Mesenchymal stem cell (in vitro differentiated cells and primary cell): ENCODE data around the gene FAM241A.
A peak's percentile ranks its signal among the peaks of the same experiment; 100 is the strongest.

Experiments
- DNase-seq: peaks from one replicate; pipeline ENCODE4 v3.0.0-alpha.2; 2013
- H2AFZ ChIP-seq: one replicate; pipeline ENCODE4 v1.6.1; 2013; ENCODE audit warnings: low read depth, mild to moderate bottlenecking, control low read depth, inconsistent platforms, low read length, moderate library complexity
- H2AK5ac ChIP-seq: 2 replicates; pipeline ENCODE4 v1.6.1; 2013; ENCODE audit warnings: low read length, moderate library complexity, mild to moderate bottlenecking, inconsistent platforms; ENCODE audit not compliant: severe bottlenecking
- H2BK120ac ChIP-seq: one replicate; pipeline ENCODE4 v1.6.1; 2013; ENCODE audit warnings: low read depth, mild to moderate bottlenecking, inconsistent platforms, low read length, moderate library complexity
- H2BK12ac ChIP-seq, 2 experiments: one replicate each; pipeline ENCODE4 v1.6.1; 2013; ENCODE audit warnings: inconsistent platforms in 2 of 2, low read length in 2 of 2, mild to moderate bottlenecking in 2 of 2, moderate library complexity in 2 of 2, control low read depth in 1 of 2
- H2BK15ac ChIP-seq: one replicate; pipeline ENCODE4 v1.6.1; 2013; ENCODE audit warnings: mild to moderate bottlenecking, low read depth, inconsistent platforms; ENCODE audit not compliant: poor library complexity, severe bottlenecking
- H2BK5ac ChIP-seq: 2 replicates; pipeline ENCODE4 v1.6.1; 2013; ENCODE audit warnings: low read depth, mild to moderate bottlenecking, low read length, control low read depth, inconsistent platforms; ENCODE audit not compliant: poor library complexity, severe bottlenecking
- H3K14ac ChIP-seq, 2 experiments: one replicate each; pipeline ENCODE4 v1.6.1; 2013; ENCODE audit warnings: inconsistent platforms in 2 of 2, low read length in 2 of 2, control low read depth in 1 of 2, mild to moderate bottlenecking in 1 of 2, moderate library complexity in 1 of 2
- H3K18ac ChIP-seq, 2 experiments: one replicate each; pipeline ENCODE4 v1.6.1; 2013; ENCODE audit warnings: inconsistent platforms in 2 of 2, low read length in 2 of 2, control low read depth in 1 of 2, low read depth in 1 of 2, mild to moderate bottlenecking in 1 of 2
- H3K23ac ChIP-seq, 2 experiments: one replicate each; pipeline ENCODE4 v1.6.1; 2013; ENCODE audit warnings: inconsistent platforms in 2 of 2, low read length in 2 of 2, mild to moderate bottlenecking in 2 of 2, moderate library complexity in 2 of 2, control low read depth in 1 of 2
- H3K27ac ChIP-seq: 2 replicates; pipeline ENCODE4 v1.5.1; 2013; ENCODE audit warnings: mild to moderate bottlenecking, moderate library complexity, low read length, control low read depth, inconsistent platforms; ENCODE audit not compliant: poor library complexity, severe bottlenecking
- H3K27me3 ChIP-seq, 2 experiments: 2 replicates each; pipeline versions ENCODE4 v1.6.1 to v1.7.0; 2013; ENCODE audit warnings: low read length in 2 of 2, mild to moderate bottlenecking in 2 of 2, moderate library complexity in 2 of 2, control low read depth in 1 of 2, inconsistent platforms in 1 of 2; ENCODE audit not compliant: control insufficient read depth in 1 of 2, insufficient read depth in 1 of 2
- H3K36me3 ChIP-seq, 2 experiments: 2 replicates each; pipeline versions ENCODE4 v1.6.1 to v1.7.0; 2013; ENCODE audit warnings: low read length in 2 of 2, control low read depth in 1 of 2, inconsistent platforms in 1 of 2, low read depth in 1 of 2, mild to moderate bottlenecking in 1 of 2; ENCODE audit not compliant: insufficient read depth in 2 of 2, control insufficient read depth in 1 of 2
- H3K4ac ChIP-seq, 2 experiments: one replicate each; pipeline ENCODE4 v1.6.1; 2013; ENCODE audit warnings: inconsistent platforms in 2 of 2, low read length in 2 of 2, mild to moderate bottlenecking in 2 of 2, moderate library complexity in 2 of 2, control low read depth in 1 of 2, low read depth in 1 of 2
- H3K4me1 ChIP-seq: 2 replicates; pipeline ENCODE4 v1.6.1; 2013; ENCODE audit warnings: low read depth, low read length, control low read depth; ENCODE audit not compliant: control insufficient read depth, insufficient read depth
- H3K4me2 ChIP-seq: 2 replicates; pipeline ENCODE4 v1.6.1; 2013; ENCODE audit warnings: low read length, mild to moderate bottlenecking, inconsistent platforms; ENCODE audit not compliant: poor library complexity, severe bottlenecking
- H3K4me3 ChIP-seq, 2 experiments: 2 replicates each; pipeline versions ENCODE4 v1.5.1 to v1.7.0; 2013; ENCODE audit warnings: low read length in 2 of 2, mild to moderate bottlenecking in 2 of 2, control low read depth in 1 of 2, low read depth in 1 of 2; ENCODE audit not compliant: insufficient read depth in 1 of 2
- H3K79me1 ChIP-seq: replicated peaks from 2 replicates; pipeline ENCODE4 v1.6.1; 2013; ENCODE audit warnings: mild to moderate bottlenecking, control low read depth, low read length, inconsistent platforms; ENCODE audit not compliant: poor library complexity, severe bottlenecking
- H3K9ac ChIP-seq: 2 replicates; pipeline ENCODE4 v1.7.0; 2013; ENCODE audit warnings: mild to moderate bottlenecking, low read length, moderate library complexity
- H3K9me3 ChIP-seq: 2 replicates; pipeline ENCODE4 v1.7.0; 2013; ENCODE audit warnings: mild to moderate bottlenecking, low read length; ENCODE audit not compliant: control insufficient read depth
- H4K8ac ChIP-seq: one replicate; pipeline ENCODE4 v1.6.1; 2013; ENCODE audit warnings: inconsistent platforms, mild to moderate bottlenecking, low read length, moderate library complexity
- H4K91ac ChIP-seq: one replicate; pipeline ENCODE4 v1.6.1; 2013; ENCODE audit warnings: mild to moderate bottlenecking, low read length, inconsistent platforms
- WGBS: methylation state at CpG from one replicate; pipeline ENCODE4 v1.1.7; 2013; ENCODE audit warnings: mixed read lengths; 5-methylcytosine and 5-hydroxymethylcytosine counted together

Gene FAM241A

DNA sequence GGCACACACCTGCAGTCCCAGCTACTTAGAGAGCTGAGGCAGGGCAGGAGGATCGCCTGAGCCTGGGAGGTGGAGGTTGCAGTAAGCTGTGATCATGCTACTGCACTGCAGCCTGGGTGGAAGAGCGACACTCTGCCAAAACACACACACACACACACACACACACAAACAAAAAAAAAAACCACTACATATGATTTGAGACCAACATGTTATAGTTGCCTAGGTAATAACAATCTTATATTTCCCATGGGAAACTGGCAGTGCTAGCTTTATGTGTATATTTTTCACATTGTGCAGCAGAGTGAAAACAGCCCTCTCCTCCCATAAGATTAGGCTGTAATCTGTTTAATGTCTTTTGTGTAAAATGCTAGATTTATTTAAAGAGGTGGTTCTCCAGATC, 3.1 kb upstream of the FAM241A start:
- H3K36me3 ChIP-seq, result no peaks in the 10 kb centered on the region
- H3K23ac ChIP-seq, result no peak overlapping the region
- no peak overlapping the region for H2AK5ac ChIP-seq
- no peaks in the 10 kb centered on the region for H3K27me3 ChIP-seq
- no peak overlapping the region for H2AFZ ChIP-seq
- H3K4ac ChIP-seq, result no peak overlapping the region
- H3K27ac ChIP-seq, result no peak overlapping the region
- no peak overlapping the region for H2BK120ac ChIP-seq
- no peak overlapping the region for H4K91ac ChIP-seq
- no peak overlapping the region for H2BK15ac ChIP-seq
- peaks cover 1% of the 10 kb centered on the region for H3K4me1 ChIP-seq
- H4K8ac ChIP-seq, result peak overlapping the region; percentile 27
- H3K14ac ChIP-seq, result no peak overlapping the region
- no peak overlapping the region for H3K18ac ChIP-seq
- no peaks in the 10 kb centered on the region for H3K9me3 ChIP-seq
- no peak for DNase-seq
- no peak overlapping the region for H3K4me2 ChIP-seq
- no peak overlapping the region for H2BK12ac ChIP-seq
- no peak overlapping the region for H3K4me3 ChIP-seq
- peaks cover 2% of the 10 kb centered on the region for H3K79me1 ChIP-seq
- H3K9ac ChIP-seq, result no peak overlapping the region
- no peak overlapping the region for H2BK5ac ChIP-seq
- 100% methylated on average over 2 of the region's 2 CpGs for WGBS

DNA sequence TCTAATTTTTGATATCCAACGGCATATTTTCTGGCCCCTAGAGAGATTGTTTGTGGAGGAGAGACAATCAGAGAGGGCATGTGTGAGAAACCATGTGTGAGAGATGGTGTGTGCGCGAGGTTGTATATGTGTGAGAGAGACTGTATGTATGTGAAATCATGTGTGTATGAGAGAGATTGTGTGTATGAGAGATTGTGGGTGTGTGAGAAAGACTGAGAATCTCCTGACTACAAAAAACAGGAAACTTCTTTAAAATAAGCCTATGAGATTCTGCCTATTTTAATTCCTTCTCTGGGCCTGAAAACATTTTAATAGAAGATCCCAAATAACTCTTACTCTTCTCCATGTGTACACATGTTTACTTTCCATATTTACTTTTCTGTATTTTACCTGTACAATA, 1.5 kb upstream of the FAM241A start:
- Histone ChIP-seq H2BK12ac (no peak overlapping the region), H3K79me1 (peaks cover 2% of the 10 kb centered on the region), H2BK15ac (no peak overlapping the region), H3K9me3 (no peaks in the 10 kb centered on the region), H3K4ac (no peak overlapping the region), H3K14ac (no peak overlapping the region), H3K36me3 (no peaks in the 10 kb centered on the region), H3K4me1 (peaks cover 1% of the 10 kb centered on the region), H3K4me2 (no peak overlapping the region), H3K18ac (no peak overlapping the region), H3K9ac (no peak overlapping the region), H4K8ac (no peak overlapping the region), H2AFZ (no peak overlapping the region), H2BK120ac (no peak overlapping the region), H2AK5ac (no peak overlapping the region), H4K91ac (no peak overlapping the region), H3K27me3 (no peaks in the 10 kb centered on the region), H3K27ac (no peak overlapping the region), H3K23ac (no peak overlapping the region), H3K4me3 (no peak overlapping the region), H2BK5ac (no peak overlapping the region)
- WGBS, result 96% methylated on average over 3 of the region's 3 CpGs
- no peak for DNase-seq

DNA sequence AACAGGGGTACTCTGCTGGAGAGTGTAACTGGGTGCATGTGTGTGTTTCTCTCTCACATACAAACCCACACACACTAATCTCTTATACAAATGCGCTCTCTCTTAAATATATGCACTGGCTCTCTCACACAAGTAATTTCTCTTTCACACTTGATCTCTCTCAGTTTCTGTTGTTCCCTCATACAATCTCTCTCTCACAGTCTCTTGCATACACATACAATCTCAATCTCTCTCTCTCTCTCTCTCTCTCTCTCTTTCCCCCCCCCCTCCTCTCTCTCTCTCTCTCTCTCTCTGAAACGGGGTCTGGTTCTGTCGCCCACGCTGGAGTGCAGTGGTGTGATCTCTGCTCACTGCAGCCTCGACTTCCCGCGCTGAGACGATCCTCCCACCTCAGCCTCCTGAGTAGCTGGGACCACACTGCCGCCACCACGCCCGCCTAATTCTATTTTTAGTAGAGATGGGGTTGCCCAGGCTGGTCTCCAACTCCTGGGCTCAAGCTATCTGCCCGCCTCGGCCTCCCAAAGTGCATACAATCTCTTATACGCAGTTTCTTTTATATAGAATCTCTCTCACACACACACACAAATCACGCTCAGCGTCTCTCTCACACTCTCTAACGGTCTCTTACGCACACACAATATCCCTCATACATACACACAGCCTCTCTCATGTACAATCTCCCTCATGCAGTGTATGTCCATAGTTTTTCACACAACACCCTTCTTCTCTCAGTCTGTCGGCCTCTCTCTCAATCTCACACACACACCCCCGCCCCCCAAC, 518 bp upstream of the FAM241A start:
- Histone ChIP-seq H3K36me3 (no peaks in the 10 kb centered on the region), H3K14ac (no peak overlapping the region), H2BK120ac (no peak overlapping the region), H3K4ac (no peak overlapping the region), H3K4me2 (peak overlapping the region; percentile 18), H3K9ac (peak overlapping the region; percentile 59), H3K27me3 (no peaks in the 10 kb centered on the region), H2AK5ac (no peak overlapping the region), H2AFZ (no peak overlapping the region), H3K4me3 (peak overlapping the region in 1 of 2 experiments; percentile 68), H4K8ac (no peak overlapping the region), H3K27ac (no peak overlapping the region), H3K18ac (no peak overlapping the region), H2BK12ac (peak overlapping the region in 1 of 2 experiments; percentile 52), H3K4me1 (peaks cover 1% of the 10 kb centered on the region), H3K23ac (no peak overlapping the region), H4K91ac (no peak overlapping the region), H2BK5ac (no peak overlapping the region), H2BK15ac (no peak overlapping the region), H3K9me3 (no peaks in the 10 kb centered on the region), H3K79me1 (peaks cover 3% of the 10 kb centered on the region)
- WGBS, result 85% methylated on average over 19 of the region's 20 CpGs
- DNase-seq, result no peak

DNA sequence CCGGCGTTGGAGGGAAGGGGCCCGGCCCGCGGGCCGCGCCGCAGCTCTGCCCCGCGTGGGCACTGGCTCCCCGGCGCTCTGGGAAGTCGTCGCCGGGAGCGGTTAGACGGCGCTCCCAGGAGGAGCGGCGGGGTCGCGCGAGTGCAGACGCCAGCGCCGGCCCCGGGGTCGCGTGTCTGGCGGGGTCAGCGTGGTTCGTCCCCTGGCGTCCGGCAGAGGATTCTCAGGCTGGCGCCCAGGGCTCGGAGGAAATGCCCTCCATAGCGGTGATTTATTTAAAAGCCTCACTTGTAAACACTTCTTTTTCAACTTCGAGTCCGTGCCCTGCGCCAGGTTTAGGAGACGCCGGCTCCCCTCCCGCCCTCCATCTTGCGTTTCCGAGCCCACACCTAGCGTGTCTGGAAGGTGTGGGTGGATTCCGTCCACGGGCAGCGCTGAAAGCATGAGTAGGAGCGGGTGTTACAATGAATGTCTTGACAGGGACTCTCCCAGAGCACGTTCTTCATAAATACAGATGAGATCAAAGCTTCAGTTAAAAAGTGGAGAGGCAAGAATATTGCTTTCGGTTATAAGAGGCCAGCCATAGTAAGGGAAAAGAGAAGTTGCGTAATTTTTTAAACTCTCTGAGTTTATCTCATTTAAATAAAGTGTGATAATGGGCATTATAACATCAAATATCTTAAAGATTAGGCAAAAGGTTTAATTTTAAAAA, 692 bp downstream of the FAM241A start:
- H3K9me3 ChIP-seq, result no peaks in the 10 kb centered on the region
- H3K4me3 ChIP-seq, result peak overlapping the region; percentile 96 to 99
- H2AFZ ChIP-seq, result peak overlapping the region; percentile 16
- 0% methylated on average over 41 of the region's 53 CpGs for WGBS
- peak overlapping the region; percentile 46 to 70 for H3K18ac ChIP-seq
- peak overlapping the region; percentile 89 for H3K9ac ChIP-seq
- no peak overlapping the region for H2AK5ac ChIP-seq
- H3K27me3 ChIP-seq, result no peaks in the 10 kb centered on the region
- H4K8ac ChIP-seq, result no peak overlapping the region
- H2BK12ac ChIP-seq, result no peak overlapping the region
- H3K14ac ChIP-seq, result no peak overlapping the region
- no peak overlapping the region for H3K27ac ChIP-seq
- DNase-seq, result peak; percentile 64
- H2BK15ac ChIP-seq, result peak overlapping the region; percentile 52
- H3K79me1 ChIP-seq, result peaks cover 3% of the 10 kb centered on the region
- H2BK5ac ChIP-seq, result no peak overlapping the region
- peaks cover 1% of the 10 kb centered on the region for H3K4me1 ChIP-seq
- H2BK120ac ChIP-seq, result peak overlapping the region; percentile 73
- peak overlapping the region; percentile 72 for H3K4me2 ChIP-seq
- H3K36me3 ChIP-seq, result no peaks in the 10 kb centered on the region
- peak overlapping the region; percentile 5 for H4K91ac ChIP-seq
- H3K4ac ChIP-seq, result no peak overlapping the region
- peak overlapping the region in 1 of 2 experiments; percentile 10 for H3K23ac ChIP-seq
